NB4 (cell line): ENCODE results near the gene NEU3.
"Not testable (repeated sequence)": the region's sequence is repeated elsewhere in the genome, so short reads cannot be mapped to it uniquely, and the experiment has no call there.

Source experiments
- CTCF ChIP-seq: IDR thresholded peaks from one replicate; pipeline ENCODE4 v1.5.1; 2012; ENCODE audit warnings: low read depth, low read length
- MAX ChIP-seq: IDR thresholded peaks from 2 replicates; pipeline ENCODE4 v1.6.1; 2011; ENCODE audit warnings: low read depth, low read length
- MYC ChIP-seq: IDR thresholded peaks from 2 replicates; pipeline ENCODE4 v1.6.1; 2011; ENCODE audit warnings: low read depth, low read length
- POLR2A ChIP-seq: IDR thresholded peaks from 2 replicates; pipeline ENCODE4 v1.6.1; 2011; ENCODE audit warnings: mild to moderate bottlenecking; ENCODE audit not compliant: insufficient read length; ENCODE audit errors: extremely low read depth

- TF ChIP-seq CTCF, MAX, POLR2A, MYC: not testable (repeated sequence)
Observed at GRCh38 chr11:75019200-75019599, 30.5 kb downstream of the NEU3 start.
